HG02610 (cell line): ENCODE data around the gene TMEM231.
A peak's percentile ranks its signal among the peaks of the same experiment; 100 is the strongest.
"Not testable (repeated sequence)": the region's sequence is repeated elsewhere in the genome, so short reads cannot be mapped to it uniquely, and the experiment has no call there.

Source experiments
- ATAC-seq: cut with Tn5 transposase; IDR thresholded peaks from one replicate; pipeline ENCODE4 v1.9.1; 2021; ENCODE audit warnings: mild to moderate bottlenecking, moderate library complexity; ENCODE audit not compliant: unreplicated experiment

Gene TMEM231

DNA sequence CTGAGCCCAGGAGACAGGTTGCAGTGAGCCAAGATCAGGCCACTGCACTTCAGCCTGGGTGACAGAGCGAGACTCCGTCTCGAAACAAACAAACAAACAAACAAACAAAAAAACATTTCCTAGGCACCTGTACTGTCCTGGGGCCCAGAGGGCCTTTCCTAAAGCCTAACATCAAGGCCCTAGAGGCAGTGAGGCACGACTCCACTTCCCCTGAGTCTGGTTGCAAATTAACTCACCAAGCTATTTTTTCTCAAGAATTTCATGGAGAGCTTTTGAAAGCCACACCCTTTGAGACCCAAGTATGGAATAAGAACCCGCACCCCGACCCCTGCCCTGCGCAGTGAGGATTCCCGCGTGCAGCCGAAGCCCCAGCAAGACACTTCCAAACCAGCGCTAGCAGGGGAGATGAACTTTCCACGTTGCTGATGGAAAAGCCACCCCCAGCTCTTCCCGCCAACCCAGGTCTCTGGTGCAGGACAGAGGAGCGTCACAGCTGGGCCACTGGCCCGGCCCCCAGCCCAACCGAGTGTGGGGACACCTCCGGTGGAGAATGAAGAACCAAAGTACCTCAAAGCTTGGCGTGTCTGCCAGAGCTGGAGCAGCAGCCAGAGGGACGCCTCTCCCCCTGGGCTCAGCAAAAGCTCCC lies 21.4 kb downstream of the TMEM231 start:
- peak; percentile 53 for ATAC-seq

DNA sequence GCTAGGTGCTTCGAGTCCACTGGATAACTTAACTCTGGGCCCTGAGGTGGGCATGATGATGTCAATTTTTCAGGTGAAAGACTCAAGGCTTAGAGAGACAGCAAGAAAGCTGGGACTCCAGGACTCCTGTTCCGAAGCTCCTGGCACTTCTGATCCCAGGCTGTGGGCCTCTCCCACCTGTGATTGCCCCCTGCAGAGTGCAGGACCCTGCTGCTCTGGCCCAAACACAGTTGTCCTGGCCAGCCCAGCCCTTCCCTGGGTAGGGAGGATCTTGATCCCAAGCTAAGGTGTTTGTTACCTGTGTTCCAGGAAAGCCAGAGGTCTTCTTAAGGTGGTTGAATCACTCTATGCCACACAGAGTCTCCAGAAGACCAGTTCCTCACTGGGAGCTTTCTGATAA lies 23.3 kb downstream of the TMEM231 start:
- ATAC-seq: no peak

DNA sequence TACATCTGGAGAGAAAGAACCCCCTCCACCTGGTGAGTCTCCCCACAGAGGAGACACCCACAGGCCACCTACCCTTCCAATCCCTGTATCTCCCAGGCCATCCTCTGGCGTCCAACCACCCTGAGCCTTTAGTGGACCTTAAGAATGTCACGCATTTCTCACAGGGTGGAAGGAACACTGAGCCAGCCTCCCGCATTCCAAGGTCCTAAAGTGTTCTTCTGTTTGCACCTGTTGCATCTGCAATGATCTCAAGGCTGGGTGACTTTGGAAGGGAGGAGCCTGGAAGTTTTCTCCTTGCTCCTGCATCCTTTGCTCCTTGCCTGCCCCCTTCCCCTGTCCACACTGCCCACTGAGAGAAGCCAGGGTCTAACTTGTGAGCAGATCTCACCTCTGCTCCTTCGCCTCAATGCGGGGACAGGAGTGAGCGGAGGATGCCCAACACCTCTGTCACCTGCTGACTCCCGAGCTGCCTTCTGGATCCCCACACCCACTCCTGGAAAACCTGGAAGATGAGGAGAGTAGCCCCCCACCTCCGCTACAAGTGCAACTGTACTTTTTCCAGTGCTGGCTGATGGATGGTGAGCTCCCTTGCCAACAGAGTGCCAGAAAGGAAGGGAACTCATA lies 23.8 kb downstream of the TMEM231 start:
- no peak for ATAC-seq

DNA sequence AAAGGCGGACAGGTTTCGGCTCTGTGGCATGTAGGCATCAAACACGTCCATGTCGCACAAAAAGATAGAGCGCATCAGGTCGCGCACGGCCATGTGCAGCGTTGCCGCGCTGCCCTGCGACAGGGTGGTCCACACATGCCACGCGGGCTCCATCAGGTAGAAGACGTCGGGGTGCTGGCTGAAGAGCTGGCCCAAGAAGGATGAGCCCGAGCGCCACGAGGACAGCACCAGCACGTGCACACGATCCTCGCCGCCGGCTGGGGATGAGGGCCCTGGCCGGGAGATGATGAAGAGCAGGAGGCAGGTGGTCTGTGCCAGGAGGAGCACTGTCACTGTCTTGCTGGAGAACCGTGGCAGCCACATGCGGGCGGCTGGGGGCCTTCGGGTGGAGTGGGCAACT lies 26.1 kb downstream of the TMEM231 start:
- no peak for ATAC-seq

DNA sequence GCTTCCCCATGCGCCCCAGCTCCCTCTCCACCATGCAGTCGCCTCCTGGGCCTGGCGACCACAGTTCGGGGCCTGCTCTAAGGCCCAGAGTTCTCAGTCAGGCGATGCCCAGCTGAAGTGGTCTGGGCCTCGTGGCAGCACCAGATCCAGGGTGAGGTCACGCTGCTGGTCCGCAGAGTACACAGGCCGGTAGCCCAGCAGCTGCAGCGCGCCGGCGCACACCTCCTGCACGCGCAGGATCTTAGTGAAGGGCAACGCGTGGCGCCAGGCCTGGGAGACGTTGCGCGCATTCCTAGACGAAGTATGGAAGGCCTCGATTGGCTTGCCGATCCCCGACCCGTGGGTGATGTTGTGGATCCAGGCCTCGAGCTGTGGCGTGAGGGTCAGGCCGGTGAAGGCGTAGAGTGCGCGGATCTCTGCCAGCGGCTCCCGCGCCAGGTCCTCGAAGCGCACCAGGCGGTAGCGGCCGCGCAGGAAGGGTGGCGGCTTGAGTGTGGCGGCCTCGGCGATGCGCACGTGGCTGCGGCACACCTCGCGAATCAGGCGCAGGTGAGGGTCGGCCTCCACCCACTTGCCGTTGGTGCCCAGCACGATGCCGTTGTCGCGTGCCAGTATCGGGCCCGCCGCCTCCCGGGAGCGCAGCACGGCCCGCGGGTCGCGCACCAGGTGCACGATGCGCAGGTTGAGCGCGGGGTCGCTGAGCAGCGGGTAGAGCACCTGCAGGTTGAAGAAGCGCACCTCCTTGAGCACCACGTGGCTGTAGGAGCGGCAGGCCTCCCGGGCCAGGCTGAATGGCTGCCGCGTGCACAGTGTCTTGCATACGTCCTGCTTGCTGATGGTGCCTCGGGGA lies 26.8 kb downstream of the TMEM231 start:
- no peak for ATAC-seq

DNA sequence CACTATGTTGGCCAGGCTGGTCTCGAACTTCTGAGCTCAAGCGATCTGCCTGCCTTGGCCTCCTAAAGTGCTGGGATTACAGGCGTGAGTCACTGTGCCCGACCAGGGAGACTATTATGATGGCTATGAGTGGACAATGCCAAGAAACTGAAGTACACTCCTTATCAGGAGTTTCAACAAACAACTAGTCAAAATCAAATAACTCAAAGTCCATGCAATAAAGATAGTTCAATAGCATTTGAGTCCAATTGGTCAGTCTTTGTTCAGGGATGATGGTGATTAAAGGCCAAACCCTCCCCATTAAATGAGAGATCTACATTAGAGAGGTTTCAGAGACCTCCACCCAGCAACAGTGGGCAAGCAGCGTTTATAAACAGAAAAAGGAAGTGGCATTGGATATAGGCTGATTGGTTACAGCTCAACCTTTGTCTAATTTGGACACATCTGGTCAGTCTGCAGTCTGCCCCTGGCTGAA lies 28.2 kb downstream of the TMEM231 start:
- no peak for ATAC-seq

DNA sequence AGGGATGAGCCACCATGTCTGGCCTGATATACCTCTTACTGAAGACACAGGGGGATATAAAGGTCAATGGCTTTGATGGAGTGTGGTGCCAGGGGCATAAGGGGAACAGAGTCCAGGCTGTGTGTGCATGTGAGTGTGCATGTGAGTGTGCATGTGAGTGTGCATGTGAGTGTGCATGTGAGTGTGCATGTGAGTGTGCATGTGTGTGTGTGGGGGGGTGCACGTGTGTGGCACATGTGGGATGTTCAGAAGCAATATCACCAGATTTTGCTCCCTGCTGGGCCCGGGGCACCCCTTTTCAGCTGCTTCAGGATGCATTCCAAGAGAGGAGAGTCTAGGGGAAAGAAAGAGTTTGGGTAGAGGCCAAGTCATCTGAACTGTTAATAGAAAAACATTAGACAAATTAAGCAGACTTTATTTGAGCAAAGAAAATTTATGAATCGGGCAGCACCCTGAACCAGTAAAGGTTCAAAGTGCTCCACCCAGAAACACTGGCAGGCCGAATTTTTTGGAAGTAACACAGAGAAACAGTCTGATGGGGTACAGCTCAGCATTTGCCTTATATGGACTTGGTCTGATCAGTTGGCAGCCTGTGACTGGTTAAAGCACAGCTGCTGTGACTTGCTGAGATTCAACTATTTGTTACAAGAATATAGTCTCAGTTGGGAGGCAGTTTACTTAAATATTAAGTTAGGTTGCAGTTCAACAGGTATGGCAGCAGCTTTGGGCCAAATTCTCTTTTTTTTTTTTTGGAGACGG lies 29.8 kb downstream of the TMEM231 start:
- ATAC-seq: no peak

DNA sequence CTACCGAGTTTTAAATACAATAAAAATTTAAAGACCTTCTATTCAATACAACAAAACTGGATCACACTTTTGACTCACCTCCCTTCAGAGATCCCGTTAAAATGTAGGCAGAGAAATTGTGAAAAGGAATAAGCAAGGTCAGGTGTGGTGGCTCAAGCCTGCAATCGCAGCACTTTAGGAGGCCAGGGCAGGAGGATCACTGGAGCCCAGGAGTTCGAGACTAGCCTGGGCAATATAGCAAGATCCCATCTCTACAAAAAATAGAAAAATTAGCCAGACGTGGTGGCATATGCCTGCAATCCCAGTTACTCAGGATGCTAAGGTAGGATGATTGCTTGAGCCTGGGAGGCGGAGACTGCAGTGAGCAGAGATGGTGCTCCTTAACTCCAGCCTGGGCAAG lies 36.9 kb downstream of the TMEM231 start:
- ATAC-seq: no peak

DNA sequence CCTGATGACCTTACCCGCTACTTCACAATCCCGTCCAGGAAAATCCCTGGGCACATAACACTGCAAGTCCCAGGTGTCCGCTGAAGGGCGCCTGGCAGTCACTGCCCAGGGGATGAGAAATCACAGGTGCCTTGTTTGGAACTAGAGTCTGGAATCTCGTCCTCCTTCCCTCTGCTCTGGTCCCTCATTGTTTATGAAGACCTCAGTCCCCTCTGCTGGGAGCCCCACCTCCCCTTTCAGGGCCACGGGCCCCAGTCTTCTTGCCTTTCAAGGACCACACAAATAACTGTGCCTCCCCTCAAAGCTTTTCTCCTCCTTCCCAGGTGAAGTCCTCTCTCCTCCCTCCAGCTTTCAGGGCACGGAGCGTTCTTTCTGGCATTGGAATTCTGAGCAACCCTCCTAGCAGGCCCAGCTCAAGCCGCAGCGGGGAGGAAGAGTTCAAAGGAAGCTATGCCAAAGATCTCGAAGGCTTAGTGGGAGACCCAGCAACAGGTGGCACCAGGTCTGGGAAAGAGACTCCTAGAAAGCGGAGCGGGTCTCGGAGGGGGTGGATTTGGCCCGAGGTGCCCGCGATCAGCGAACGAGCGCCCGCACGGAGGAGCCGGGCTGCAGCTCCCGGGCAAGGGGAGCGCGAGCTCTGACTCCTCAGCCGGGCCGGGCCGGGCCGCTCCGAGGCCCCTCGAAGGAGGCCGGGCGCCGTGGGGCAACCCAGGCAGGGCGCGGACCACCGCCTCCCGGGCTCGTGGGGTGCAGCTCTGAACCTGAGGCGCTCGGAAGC lies 39.7 kb downstream of the TMEM231 start:
- ATAC-seq: peak; percentile 23

DNA sequence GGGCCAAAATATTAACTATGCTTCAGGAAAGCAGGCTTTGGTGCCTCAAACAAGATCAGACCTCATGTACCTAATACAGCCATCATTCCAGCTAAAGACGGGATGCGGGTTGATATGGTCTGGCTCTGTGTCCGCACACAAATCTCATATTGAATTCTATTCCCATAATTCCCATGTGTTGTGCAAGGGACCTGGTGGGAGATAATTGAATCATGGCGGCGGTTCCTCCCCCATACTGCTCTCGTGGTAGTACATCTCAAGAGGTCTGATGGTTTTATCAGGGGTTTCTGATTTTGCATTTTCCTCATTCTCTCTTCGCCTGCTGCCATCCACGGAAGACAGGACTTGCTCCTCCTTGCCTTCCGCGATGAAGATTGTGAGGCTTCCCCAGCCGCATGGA lies 41.8 kb downstream of the TMEM231 start:
- ATAC-seq: no peak

DNA sequence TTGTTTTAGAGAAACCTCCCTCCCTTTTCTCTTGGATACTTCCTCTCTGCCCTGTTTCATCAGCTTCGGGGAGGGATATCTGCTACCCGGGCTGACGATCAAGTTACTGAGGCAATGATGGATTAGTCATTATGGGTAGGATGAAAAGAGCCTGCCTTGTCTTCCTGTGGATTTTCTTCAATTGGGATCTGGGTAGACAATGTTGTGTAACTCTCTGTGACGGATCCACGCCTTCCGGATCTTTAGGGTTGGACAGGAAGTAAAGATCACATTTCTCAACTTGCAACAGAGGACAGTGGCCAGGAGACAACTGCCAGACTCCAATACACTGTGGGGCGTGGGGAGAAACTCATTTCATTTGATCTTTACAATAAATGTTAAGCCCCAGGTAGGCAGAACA lies 49.5 kb downstream of the TMEM231 start:
- no peak for ATAC-seq

DNA sequence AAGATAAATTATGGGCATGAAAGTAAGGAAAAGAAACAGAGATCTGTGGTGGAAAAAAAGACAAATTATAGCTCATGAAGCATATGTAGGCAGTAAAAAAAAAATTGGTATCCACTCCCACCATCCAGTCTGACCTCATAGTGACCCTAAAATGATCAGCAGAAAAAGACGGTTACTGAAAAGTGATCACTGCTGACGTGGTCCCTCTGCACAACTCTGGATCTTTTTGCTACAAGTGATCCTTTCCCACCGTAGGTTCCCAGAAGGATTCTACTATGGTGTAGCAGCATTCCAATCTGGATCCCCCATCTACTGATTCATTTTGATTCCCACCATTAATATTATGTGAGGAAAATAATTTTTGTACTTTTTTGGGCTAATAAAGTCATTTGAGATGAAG lies 49.9 kb downstream of the TMEM231 start:
- ATAC-seq: no peak

DNA sequence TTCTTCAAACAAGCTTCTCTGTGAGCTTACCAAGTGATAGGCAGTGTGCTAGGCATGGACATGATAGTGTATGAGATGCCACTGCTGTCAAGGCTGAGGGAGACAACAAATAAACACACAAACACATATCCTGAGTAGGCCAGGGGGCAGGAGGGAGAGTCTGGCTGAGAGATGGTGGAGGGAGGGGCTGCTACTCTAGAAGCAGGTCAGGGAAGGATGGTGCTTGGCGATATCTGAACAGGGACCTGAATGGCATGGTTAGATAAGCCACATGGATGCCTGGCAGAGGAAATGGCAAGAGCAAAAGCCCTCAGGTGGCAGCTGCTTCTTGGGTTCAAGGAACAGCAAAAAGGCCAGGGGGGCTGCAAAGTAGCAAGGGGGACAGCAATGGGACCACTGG lies 52.3 kb downstream of the TMEM231 start:
- no peak for ATAC-seq

DNA sequence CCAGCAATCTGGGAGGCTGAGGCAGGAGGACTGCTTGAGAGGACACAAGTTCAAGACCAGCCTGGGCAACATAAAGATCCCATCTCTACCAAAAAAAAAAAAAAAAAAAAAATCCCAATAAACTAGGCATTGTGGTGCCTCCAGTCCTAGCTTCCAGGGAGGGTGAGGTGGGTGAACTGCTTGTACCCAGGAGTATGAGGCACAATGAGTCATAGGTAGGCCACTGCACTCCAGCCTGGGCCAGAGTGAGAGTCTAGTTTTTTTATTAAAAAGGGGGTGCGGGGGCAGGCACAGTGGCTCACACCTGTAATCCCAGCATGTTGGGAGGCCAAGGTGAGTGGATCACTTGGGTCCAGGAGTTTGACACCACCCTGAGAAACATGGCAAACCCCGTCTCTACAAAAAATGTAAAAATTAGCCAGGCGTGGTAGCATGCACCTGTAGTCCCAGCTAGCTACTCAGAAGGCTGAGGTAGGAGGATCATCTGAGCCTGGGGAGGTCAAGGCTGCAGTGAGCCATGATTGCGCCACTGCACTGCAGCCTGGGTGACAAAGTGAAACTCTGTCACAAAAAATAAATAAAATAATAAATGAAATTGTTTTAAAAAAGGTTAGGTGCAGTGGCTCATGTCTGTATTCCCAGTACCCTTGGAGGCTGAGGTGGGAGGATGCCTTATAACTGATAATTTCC lies 53.0 kb downstream of the TMEM231 start:
- no peak for ATAC-seq

DNA sequence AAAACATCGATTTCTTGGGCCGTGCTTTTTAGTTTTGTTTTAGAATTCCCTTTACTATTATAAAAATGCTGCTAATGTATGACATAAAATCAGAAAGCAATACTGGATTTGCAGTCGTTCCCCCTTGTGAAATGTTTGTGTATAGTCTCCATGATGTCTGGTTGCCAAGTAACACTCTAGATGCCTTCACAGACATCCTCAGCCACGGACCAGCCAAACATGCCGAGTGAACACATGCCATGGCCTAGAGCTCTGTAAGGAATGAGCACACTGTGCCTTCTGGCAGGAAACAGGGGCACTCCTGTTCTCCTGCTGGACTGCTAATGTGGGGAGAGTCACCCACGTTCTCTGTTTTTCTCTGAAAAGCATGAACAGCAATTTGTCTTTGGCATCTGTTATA lies 54.2 kb downstream of the TMEM231 start:
- not testable (repeated sequence) for ATAC-seq

DNA sequence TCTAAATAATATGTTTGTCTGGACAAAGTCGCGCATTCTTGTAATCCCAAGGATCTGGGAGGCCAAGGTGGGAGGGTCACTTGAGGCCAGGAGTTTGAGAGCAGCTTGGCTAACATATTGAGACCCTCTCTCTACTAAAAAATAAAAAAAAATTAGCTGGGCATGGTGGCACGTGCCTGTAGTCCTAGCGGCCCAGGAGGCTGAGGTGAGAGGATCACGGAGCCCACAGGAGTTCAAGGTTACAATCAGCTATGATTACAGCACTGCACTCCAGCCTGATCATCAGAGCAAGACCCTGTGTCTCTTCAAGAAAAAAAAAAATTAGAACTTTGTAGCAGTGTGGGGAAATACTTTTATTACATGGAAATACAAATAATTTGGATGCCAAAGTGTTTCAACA lies 54.7 kb downstream of the TMEM231 start:
- ATAC-seq: no peak

DNA sequence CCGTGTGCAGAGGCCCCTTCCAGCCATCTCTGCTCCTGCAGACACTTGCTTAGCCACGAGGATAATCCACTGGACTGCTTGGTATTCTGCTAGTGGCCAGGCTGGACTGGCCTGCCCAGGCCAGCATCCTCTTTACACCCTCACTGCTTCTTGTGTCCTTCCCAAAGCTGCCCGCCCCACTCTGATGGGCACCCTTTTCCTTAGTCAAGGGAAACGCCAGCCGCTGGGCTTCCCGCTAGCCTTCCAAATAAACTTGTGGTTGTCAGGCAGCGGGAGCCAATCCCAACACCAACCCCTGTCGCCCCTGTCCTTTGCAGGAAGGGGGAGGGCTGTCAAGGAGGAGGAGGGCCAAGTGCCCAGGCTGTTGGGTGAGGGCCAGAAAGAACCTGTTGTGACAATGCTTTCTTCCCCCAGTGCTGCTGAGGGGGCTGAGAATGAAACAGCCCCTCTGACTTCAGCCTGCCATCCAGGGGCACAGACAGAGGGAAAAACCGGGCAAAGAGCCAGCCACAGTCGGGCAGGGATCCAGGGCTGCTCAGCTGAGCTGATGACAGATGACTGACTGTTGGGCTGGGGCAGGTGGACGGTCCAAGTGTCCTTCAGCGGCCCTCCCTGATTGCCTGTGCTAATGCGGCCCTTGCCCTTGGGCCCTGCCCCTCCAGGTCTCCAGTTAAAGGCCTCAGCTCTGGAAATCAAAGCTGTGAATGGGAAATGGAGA lies 57.3 kb downstream of the TMEM231 start:
- ATAC-seq: not testable (repeated sequence)

DNA sequence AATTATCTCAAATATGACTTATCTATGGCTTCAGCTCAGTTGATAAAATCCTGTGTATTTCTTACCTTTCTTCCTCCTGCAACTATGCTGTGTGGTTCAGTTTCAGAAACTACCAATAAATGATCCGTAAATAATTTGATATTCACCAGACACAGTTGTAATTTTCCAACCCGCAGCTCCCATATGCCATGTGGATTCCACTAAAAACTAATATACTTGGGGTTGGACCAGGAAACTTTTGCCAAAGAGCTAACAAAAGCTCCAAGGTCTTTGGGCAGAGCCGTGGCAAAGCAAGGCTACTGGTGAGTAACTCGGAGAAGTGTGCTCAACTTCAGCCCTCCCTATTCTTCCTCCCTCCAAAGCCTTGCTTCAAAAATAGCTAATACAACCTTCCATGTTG lies 58.5 kb downstream of the TMEM231 start:
- no peak for ATAC-seq

DNA sequence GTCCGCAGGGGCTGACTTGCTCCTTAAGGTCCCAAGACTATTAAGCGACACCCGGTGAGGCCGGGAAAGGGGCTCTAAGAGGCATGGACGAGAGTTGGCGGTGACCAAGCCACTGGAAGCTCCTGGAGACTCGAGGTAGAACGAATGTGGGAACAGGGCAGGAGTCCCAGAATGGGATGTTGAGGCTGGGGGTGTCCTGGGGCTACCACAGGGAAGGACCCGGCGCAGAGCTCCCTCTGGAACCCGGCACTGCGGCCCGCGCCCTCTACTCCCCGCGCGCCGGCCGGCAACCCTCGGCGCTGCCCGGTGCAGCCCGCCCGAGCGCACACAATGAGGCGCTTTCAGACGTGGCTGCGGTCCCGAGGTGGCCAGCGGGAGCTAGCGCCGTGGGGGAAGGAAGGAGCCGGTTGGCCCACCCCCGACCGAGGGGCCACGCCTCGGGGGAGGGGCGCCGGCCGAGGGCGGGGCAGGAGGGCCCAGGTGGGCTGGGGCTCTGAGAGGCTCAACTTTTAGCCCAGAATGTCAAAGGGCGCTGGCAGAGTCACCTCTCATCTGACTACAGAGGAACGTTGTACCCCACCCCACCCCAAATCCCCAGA lies 60.9 kb downstream of the TMEM231 start, which contains the start of gene CHST6:
Gene CHST6 (minus strand): TSS at position 366 of the 599 bp plus-strand sequence. CDS start 15,613 bp downstream, outside the sequence.
- peak; percentile 81 for ATAC-seq
